ENCODE results near the gene EPHA1.

DNA sequence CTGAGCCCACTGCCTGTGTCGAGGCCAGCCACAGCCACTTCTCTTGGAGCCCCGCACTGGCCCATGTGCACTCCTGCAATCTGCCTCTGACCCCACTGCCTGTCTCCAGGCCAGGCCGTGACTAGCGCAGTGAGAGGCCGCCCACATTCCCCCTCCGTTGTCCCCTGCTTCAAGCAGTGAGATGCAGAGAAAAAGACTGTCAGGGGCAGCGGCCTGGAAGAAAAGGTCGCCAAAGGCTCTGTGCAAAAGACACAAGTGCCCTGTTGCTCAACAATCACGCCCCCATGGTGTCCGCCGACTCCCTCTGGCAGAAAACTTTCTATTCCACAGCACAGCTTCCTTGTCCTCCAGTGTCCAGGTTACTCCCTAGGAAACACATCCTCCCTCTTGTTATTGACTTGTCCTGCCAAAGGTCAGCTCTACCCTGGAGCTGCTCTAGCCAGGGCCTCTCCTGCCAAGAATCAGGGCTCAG is 56.1 kb downstream of the EPHA1 start:
- TF ChIP-seq, protein P1, sequence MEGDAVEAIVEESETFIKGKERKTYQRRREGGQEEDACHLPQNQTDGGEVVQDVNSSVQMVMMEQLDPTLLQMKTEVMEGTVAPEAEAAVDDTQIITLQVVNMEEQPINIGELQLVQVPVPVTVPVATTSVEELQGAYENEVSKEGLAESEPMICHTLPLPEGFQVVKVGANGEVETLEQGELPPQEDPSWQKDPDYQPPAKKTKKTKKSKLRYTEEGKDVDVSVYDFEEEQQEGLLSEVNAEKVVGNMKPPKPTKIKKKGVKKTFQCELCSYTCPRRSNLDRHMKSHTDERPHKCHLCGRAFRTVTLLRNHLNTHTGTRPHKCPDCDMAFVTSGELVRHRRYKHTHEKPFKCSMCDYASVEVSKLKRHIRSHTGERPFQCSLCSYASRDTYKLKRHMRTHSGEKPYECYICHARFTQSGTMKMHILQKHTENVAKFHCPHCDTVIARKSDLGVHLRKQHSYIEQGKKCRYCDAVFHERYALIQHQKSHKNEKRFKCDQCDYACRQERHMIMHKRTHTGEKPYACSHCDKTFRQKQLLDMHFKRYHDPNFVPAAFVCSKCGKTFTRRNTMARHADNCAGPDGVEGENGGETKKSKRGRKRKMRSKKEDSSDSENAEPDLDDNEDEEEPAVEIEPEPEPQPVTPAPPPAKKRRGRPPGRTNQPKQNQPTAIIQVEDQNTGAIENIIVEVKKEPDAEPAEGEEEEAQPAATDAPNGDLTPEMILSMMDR (IDR thresholded peaks at IDR 0.05; ENCODE audit: insufficient read depth, low read length, poor library complexity, severe bottlenecking): no peak
- TF ChIP-seq EZH2phosphoT487 (conservative IDR thresholded peaks at IDR 0.05; ENCODE audit: low read length): no peak
